Glutamatergic neuron (in vitro differentiated cells): ENCODE measurements around the gene TCEA2. TPM values are rescaled to one million over a fixed set of nuclear protein-coding genes. Genes with fewer than 3 reads are reported as not detected.

Experiments
- DNase-seq: peaks from one replicate; pipeline ENCODE4 v3.0.0; 2022
- H3K27ac Mint-ChIP-seq: one replicate; pipeline ENCODE4 v1.8.0; 2020; ENCODE audit warnings: mild to moderate bottlenecking, mixed read lengths, inconsistent platforms; ENCODE audit not compliant: unreplicated experiment
- H3K27me3 Mint-ChIP-seq: one replicate; pipeline ENCODE4 v1.8.0; 2020; ENCODE audit warnings: mild to moderate bottlenecking, moderate library complexity, mixed read lengths, inconsistent platforms; ENCODE audit not compliant: unreplicated experiment
- H3K36me3 Mint-ChIP-seq: one replicate; pipeline ENCODE4 v1.8.0; 2020; ENCODE audit warnings: mild to moderate bottlenecking, mixed read lengths, inconsistent platforms; ENCODE audit not compliant: unreplicated experiment
- H3K4me1 Mint-ChIP-seq: one replicate; pipeline ENCODE4 v1.8.0; 2020; ENCODE audit warnings: mild to moderate bottlenecking, low read depth, mixed read lengths, inconsistent platforms; ENCODE audit not compliant: unreplicated experiment
- H3K4me3 Mint-ChIP-seq: one replicate; pipeline ENCODE4 v1.8.0; 2020; ENCODE audit warnings: mild to moderate bottlenecking, mixed read lengths, inconsistent platforms; ENCODE audit not compliant: unreplicated experiment
- H3K9me3 Mint-ChIP-seq: one replicate; pipeline ENCODE4 v1.8.0; 2020; ENCODE audit warnings: mild to moderate bottlenecking, moderate library complexity, mixed read lengths, inconsistent platforms; ENCODE audit not compliant: unreplicated experiment
- CTCF ChIP-seq: fragments of 200-600 bp; sonication (generic); IDR thresholded peaks from one replicate; pipeline ENCODE4 v1.5.0; 2021; ENCODE audit not compliant: partially characterized antibody, unreplicated experiment
- total RNA-seq: library from RNA; stranded (reverse); fragmentation: NEBNext Ultra II Directional; extraction: Animal tissue kit (Norgen Biotek cat#: 25700); gene quantifications from one replicate; pipeline ENCODE4 v1.2.1, GENCODE V29; 2021; ENCODE audit not compliant: unreplicated experiment

Gene TCEA2
- total RNA-seq, 1 donor from 2014 or later: 102 TPM

- TF ChIP-seq CTCF: no peak
Measured at GRCh38 chr20:64076061-64076997, 13.3 kb downstream of the TCEA2 start.

GRCh38 chr20:64077094-64077493 lies 14.1 kb downstream of the TCEA2 start:
- Mint-ChIP-seq H3K36me3 (no peaks in the 10 kb centered on the region), H3K27me3 (peaks cover 13% of the 10 kb centered on the region), H3K9me3 (peaks cover 6% of the 10 kb centered on the region), H3K4me3 (no peak overlapping the region), H3K4me1 (peaks cover 6% of the 10 kb centered on the region), H3K27ac (no peak overlapping the region)
- TF ChIP-seq CTCF: no peak
- DNase-seq: no peak

More at GRCh38 chr20:64076061-64076997, 13.3 kb downstream of the TCEA2 start:
- Mint-ChIP-seq H3K27ac (no peak overlapping the region), H3K9me3 (peaks cover 2% of the 10 kb centered on the region), H3K27me3 (peaks cover 9% of the 10 kb centered on the region), H3K4me3 (no peak overlapping the region), H3K4me1 (peaks cover 2% of the 10 kb centered on the region), H3K36me3 (no peaks in the 10 kb centered on the region)
- DNase-seq: no peak

DNA sequence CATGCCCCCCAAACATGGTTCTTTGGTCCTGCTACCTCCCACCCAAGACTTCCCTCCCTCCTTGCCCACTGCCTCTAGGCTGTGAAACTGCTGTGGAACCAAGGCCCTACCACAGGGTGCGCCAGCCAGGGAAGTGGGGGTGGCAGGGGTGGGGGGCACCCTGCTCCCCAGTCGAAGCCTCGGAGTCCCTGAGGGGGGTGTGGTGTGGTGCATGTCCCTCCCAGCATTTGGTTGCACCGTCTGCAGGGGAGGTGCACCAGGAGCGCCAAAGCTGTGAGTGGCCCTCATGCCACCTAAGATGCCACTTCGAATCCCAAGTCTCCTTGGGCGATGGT lies 14.5 kb downstream of the TCEA2 start:
- DNase-seq: no peak
- Mint-ChIP-seq H3K36me3 (no peaks in the 10 kb centered on the region), H3K27ac (no peak overlapping the region), H3K4me3 (no peak overlapping the region), H3K27me3 (peaks cover 17% of the 10 kb centered on the region), H3K9me3 (peaks cover 6% of the 10 kb centered on the region), H3K4me1 (peaks cover 6% of the 10 kb centered on the region)
- no peak for TF ChIP-seq CTCF

DNA sequence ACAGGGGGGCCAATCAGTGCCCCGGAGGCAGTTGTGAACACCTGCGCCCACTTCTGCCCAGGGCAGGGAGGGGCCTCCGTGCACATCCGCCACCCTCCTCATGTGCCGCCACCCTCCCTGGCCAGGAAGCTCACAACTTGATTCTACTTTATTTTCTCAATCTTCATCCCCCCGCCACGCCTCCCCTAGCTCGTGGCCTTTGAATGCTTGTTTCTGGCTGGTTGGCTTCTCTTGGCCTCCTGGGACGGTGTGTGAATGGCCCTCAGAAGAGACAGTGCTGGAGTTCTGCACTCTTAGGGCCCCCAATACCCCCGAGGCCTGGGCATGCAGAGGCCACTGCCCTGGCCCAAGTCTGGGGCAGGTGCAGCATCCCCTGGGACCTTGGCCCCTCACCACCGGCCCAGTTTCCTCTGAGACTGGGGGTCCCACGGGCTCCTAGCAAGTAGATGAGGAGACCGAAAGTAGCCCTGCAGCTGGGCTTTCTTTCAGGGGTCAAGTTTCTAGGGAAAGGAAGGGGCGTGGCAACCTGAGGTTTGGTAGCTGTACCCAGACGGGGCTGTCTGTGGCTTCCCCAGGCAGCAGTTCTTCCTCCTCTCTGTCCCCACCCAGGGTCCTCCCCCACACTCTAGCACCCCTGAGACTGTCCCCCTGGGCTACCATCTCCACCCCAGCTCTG lies 15.0 kb downstream of the TCEA2 start:
- H3K27ac Mint-ChIP-seq: no peak overlapping the region
- no peak overlapping the region for H3K4me3 Mint-ChIP-seq
- H3K9me3 Mint-ChIP-seq: peaks cover 6% of the 10 kb centered on the region
- TF ChIP-seq CTCF: no peak
- no peak for DNase-seq
- peaks cover 17% of the 10 kb centered on the region for H3K27me3 Mint-ChIP-seq
- H3K36me3 Mint-ChIP-seq: no peaks in the 10 kb centered on the region
- H3K4me1 Mint-ChIP-seq: peaks cover 6% of the 10 kb centered on the region

DNA sequence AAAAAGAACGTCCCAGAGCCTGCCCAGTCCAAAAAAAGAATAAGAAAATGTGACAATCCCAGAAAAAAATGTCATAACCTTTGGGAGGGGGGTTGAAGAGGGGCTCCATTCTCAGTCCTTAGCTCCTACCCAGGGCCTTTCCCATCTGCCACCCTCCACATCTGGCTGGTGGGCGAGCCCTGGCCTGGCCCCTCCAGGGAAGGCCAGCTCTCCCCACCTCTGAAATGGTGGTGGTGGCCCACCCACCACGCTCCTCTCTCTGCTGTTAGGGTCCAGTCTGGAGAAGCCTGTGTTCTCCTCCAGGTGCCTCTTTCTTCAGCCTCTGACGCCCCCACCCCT lies 15.9 kb downstream of the TCEA2 start:
- H3K27ac Mint-ChIP-seq: no peak overlapping the region
- H3K27me3 Mint-ChIP-seq: peaks cover 17% of the 10 kb centered on the region
- peaks cover 6% of the 10 kb centered on the region for H3K4me1 Mint-ChIP-seq
- H3K4me3 Mint-ChIP-seq: no peak overlapping the region
- TF ChIP-seq CTCF: no peak
- no peak for DNase-seq
- H3K36me3 Mint-ChIP-seq: no peaks in the 10 kb centered on the region
- peaks cover 6% of the 10 kb centered on the region for H3K9me3 Mint-ChIP-seq
